ENCODE data around the gene RBM44. TPM values are rescaled to one million over a fixed set of nuclear protein-coding genes. Genes with fewer than 3 reads are reported as not detected.

The RBM44 gene
- total and polyA plus RNA-seq, 4 donors: 0.02 to 0.75 (median 0.15) TPM

- Histone ChIP-seq H3K36me3 (ENCODE audit: control insufficient read depth in 4 of 4, insufficient read depth in 3 of 4, low read depth in 1 of 4, low read length in 3 of 4) (no peaks in the 10 kb centered on the region), H3K4me1 (ENCODE audit: control insufficient read depth in 4 of 4, insufficient read depth in 4 of 4, low read length in 3 of 4) (peaks cover 0 to 6% (median 0%) of the 10 kb centered on the region in 4 donors), H3K9ac (ENCODE audit: low read depth in 1 of 2, low read length in 2 of 2) (no peak overlapping the region), H3K4me3 (ENCODE audit: low read depth in 1 of 3, low read length in 3 of 3) (no peak overlapping the region), H3K9me3 (ENCODE audit: control insufficient read depth in 4 of 4, low read length in 3 of 4) (no peaks in the 10 kb centered on the region), H3K27ac (ENCODE audit: low read depth in 1 of 2, low read length in 2 of 2) (no peak overlapping the region), H3K27me3 (ENCODE audit: control insufficient read depth in 4 of 4, insufficient read depth in 4 of 4, low read length in 3 of 4) (no peaks in the 10 kb centered on the region)
- WGBS: 89% methylated on average over 1 of the region's 1 CpG
- TF ChIP-seq NR2F2 (IDR thresholded peaks at IDR 0.05): no peak
- TF ChIP-seq EGR1 (IDR thresholded peaks at IDR 0.05; ENCODE audit: low read depth in 2 of 2): no peak
- no peak for TF ChIP-seq MAX (IDR thresholded peaks at IDR 0.05)
- TF ChIP-seq SP1 (IDR thresholded peaks at IDR 0.05): no peak
- TF ChIP-seq REST (IDR thresholded peaks at IDR 0.05): no peak
- TF ChIP-seq ZBTB33 (IDR thresholded peaks at IDR 0.05): no peak
- TF ChIP-seq ATF3 (IDR thresholded peaks at IDR 0.05): no peak
- DNase-seq (ENCODE audit: low spot score): no peak
Measured at GRCh38 chr2:237815637-237816036, 17.1 kb downstream of the RBM44 start.

GRCh38 chr2:237816531-237816930 lies 18.0 kb downstream of the RBM44 start:
- Histone ChIP-seq H3K36me3 (ENCODE audit: control insufficient read depth in 4 of 4, insufficient read depth in 3 of 4, low read depth in 1 of 4, low read length in 3 of 4) (no peaks in the 10 kb centered on the region), H3K4me3 (ENCODE audit: low read depth in 1 of 3, low read length in 3 of 3) (no peak overlapping the region), H3K9ac (ENCODE audit: low read depth in 1 of 2, low read length in 2 of 2) (no peak overlapping the region), H3K27me3 (ENCODE audit: control insufficient read depth in 4 of 4, insufficient read depth in 4 of 4, low read length in 3 of 4) (no peaks in the 10 kb centered on the region), H3K27ac (ENCODE audit: low read depth in 1 of 2, low read length in 2 of 2) (no peak overlapping the region), H3K9me3 (ENCODE audit: control insufficient read depth in 4 of 4, low read length in 3 of 4) (no peaks in the 10 kb centered on the region), H3K4me1 (ENCODE audit: control insufficient read depth in 4 of 4, insufficient read depth in 4 of 4, low read length in 3 of 4) (peaks cover 0 to 6% (median 0%) of the 10 kb centered on the region in 4 donors)
- TF ChIP-seq ZBTB33 (IDR thresholded peaks at IDR 0.05): no peak
- no peak for TF ChIP-seq HNF4A (conservative IDR thresholded peaks at IDR 0.05)
- 99% methylated on average over 1 of the region's 1 CpG for WGBS
- DNase-seq (ENCODE audit: low spot score): no peak

- no peak overlapping the region for H3K9ac ChIP-seq (ENCODE audit: low read depth in 1 of 2, low read length in 2 of 2)
- WGBS: 22% methylated on average over 5 of the region's 5 CpGs
- H3K4me3 ChIP-seq (ENCODE audit: low read depth in 1 of 3, low read length in 3 of 3): no peak overlapping the region
- H3K27ac ChIP-seq (ENCODE audit: low read depth in 1 of 2, low read length in 2 of 2): no peak overlapping the region
- peaks cover 0 to 6% (median 0%) of the 10 kb centered on the region in 4 donors for H3K4me1 ChIP-seq (ENCODE audit: control insufficient read depth in 4 of 4, insufficient read depth in 4 of 4, low read length in 3 of 4)
- H3K27me3 ChIP-seq (ENCODE audit: control insufficient read depth in 4 of 4, insufficient read depth in 4 of 4, low read length in 3 of 4): no peaks in the 10 kb centered on the region
- no peaks in the 10 kb centered on the region for H3K9me3 ChIP-seq (ENCODE audit: control insufficient read depth in 4 of 4, low read length in 3 of 4)
- no peak for DNase-seq (ENCODE audit: low spot score)
- TF ChIP-seq FOXA2 (IDR thresholded peaks at IDR 0.05) (no peak), EGR1 (IDR thresholded peaks at IDR 0.05; ENCODE audit: low read depth in 2 of 2) (no peak), TAF1 (conservative IDR thresholded peaks at IDR 0.05) (no peak), HNF4A (conservative IDR thresholded peaks at IDR 0.05) (peak in 1 of 2 donors; percentile 6), MAX (IDR thresholded peaks at IDR 0.05) (no peak)
- no peaks in the 10 kb centered on the region for H3K36me3 ChIP-seq (ENCODE audit: control insufficient read depth in 4 of 4, insufficient read depth in 3 of 4, low read depth in 1 of 4, low read length in 3 of 4)
Measured at GRCh38 chr2:237818066-237818473, 19.5 kb downstream of the RBM44 start.
